ENCODE measurements around the gene ARL2.

ARL2 gene

DNA sequence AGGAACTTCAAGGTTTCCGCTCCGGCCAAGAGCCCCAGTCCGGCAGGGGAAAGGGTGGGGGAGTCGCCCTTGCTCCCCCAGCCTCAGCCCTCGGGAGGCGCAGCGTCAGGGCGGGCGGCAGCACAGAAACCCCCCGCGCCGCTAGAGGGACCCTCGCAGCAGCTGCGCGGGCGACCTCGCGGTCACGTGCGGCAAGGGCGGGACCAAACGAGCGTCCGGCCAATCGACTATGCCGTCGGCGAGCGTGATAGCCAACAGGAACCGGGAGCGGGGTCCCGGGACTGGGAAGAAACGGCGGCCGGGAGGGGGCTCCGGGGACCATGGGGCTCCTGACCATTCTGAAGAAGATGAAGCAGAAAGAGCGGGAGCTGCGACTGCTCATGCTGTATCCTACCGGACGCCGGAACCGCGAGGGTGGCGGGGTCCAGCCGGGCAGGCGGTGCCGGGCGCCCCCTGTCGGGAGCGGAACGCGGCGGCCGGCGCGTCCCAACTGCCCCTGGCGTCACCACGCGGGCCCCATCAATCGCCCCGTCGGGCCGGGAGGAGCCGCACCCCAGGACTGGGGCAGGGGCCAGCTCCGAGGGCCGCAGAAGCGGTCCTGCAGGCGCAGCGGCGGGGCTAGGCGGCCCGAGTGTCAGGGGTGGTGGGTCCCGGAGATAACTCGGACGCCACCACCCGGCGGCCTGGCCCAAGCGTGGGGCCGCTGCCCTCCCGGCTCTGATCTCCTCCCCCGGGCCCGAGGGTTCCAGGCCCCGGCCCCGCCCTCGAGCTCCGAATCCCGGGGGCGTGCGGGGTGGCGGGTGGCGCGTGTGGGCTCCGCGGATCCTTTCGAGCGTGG is at the start of gene ARL2:
ARL2 (plus strand) TSS at position 273 of the 838 bp plus-strand sequence; CDS start at position 321, 48 bp downstream.
- TF ChIP-seq, protein P1, sequence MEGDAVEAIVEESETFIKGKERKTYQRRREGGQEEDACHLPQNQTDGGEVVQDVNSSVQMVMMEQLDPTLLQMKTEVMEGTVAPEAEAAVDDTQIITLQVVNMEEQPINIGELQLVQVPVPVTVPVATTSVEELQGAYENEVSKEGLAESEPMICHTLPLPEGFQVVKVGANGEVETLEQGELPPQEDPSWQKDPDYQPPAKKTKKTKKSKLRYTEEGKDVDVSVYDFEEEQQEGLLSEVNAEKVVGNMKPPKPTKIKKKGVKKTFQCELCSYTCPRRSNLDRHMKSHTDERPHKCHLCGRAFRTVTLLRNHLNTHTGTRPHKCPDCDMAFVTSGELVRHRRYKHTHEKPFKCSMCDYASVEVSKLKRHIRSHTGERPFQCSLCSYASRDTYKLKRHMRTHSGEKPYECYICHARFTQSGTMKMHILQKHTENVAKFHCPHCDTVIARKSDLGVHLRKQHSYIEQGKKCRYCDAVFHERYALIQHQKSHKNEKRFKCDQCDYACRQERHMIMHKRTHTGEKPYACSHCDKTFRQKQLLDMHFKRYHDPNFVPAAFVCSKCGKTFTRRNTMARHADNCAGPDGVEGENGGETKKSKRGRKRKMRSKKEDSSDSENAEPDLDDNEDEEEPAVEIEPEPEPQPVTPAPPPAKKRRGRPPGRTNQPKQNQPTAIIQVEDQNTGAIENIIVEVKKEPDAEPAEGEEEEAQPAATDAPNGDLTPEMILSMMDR (IDR thresholded peaks at IDR 0.05; ENCODE audit: insufficient read depth, low read depth, low read length, missing control alignments), result peak; percentile 78
- DNase-seq (ENCODE audit: low read depth), result peak; percentile 96

DNA sequence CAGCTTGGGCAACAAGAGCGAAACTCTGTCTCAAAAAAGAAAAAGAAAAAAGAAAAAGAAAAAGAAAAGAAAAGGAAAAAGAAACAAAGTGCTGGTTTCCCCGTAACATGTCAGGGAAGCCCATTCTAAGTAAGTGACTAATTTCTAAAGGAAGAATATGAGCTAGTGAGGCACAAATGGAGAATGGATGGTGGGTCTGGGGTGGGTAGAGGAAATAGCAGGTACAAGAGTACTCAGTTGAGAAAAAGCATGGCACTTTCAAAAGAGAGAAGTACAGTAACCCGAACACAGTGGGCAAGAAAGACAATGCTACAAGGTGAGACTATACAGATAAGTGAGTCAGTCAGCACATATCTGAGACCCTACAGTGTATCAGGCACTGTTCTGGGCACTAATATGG is 46.6 kb upstream of the ARL2 start:
- no peak for DNase-seq (ENCODE audit: low read depth)
- TF ChIP-seq, protein P1 (IDR thresholded peaks at IDR 0.05; ENCODE audit: insufficient read depth, low read depth, low read length, missing control alignments), result no peak
- no peak overlapping the region for H3K4me3 ChIP-seq (ENCODE audit: low read depth, low read length)

More for the DNA sequence above, at the start of gene ARL2:
- H3K4me3 ChIP-seq (ENCODE audit: low read depth, low read length), result peak within 1 kb of the TSS; percentile 75

DNA sequence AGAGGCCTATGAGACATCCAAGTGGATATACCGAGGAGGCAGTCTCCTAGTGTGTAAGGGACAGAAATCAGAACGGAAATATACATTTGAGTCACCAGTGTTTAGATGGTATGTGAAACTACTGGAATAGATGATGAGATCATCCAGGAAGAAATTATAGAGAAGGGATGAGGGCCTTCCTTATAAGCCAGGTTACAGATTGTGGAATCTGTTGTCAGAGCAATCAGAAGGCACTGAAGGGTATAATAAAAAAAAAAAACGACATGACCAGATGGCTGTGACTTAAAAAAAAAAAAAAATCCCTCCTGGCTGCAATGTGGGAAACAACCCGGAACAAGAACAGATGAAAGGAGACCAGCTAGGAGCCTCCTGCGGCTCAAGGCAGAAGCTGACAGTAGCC is 44.8 kb upstream of the ARL2 start:
- TF ChIP-seq, protein P1 (IDR thresholded peaks at IDR 0.05; ENCODE audit: insufficient read depth, low read depth, low read length, missing control alignments), result no peak
- H3K4me3 ChIP-seq (ENCODE audit: low read depth, low read length), result no peak overlapping the region
- DNase-seq (ENCODE audit: low read depth), result no peak

- no peak overlapping the region for H3K4me3 ChIP-seq (ENCODE audit: low read depth, low read length)
- DNase-seq (ENCODE audit: low read depth), result peak; percentile 17
- TF ChIP-seq, protein P1 (IDR thresholded peaks at IDR 0.05; ENCODE audit: insufficient read depth, low read depth, low read length, missing control alignments), result no peak
These were observed 43.2 kb upstream of the ARL2 start for GRCh38 chr11:64970731-64971151.

DNA sequence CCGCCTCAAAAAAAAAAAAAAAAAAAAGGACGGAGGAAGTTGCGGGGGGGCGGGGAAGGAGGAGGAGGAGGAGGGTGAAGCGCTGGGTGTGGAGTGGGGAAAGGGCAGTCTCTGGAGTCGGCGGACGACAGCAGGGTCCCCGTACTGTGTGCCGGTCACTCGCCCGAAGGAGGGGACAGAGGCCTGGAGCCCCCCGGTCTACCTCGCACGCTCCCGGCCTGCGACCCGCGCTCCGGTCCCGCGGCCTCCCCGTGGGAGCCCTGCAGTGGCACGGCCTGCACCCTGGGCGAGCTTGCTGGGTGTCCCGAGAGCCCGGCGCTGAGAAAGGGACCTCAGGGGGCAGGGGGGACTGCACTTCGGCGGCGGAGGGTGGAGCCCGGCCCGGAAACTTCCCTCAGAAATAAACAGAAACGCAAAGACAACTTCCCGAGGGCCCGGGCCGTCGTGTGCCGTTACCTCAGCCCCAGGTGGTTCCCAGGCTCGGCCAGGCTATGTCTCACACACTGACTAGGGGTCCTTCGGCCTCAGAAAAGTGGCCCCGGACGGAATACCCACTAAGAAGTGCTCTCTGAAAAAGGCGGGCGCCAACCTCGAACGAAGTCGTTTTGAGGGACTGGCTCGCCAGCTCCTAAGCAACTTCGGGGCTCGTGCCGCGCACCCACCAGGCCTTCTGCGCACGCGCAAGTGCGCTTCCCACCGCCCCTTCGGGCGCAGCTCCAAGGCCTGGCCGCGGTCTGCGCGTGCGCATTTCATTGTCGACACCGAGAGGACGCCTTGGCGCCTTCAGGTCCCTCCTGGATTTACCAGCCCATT is 42.3 kb upstream of the ARL2 start, which contains the start of gene MAJIN:
MAJIN (minus strand) TSS at position 688 of the 813 bp plus-strand sequence. CDS start 12,703 bp downstream, outside the sequence.
- TF ChIP-seq, protein P1 (IDR thresholded peaks at IDR 0.05; ENCODE audit: insufficient read depth, low read depth, low read length, missing control alignments), result no peak
- DNase-seq (ENCODE audit: low read depth), result peak; percentile 96
- peak within 1 kb of the TSS; percentile 67 for H3K4me3 ChIP-seq (ENCODE audit: low read depth, low read length)

GRCh38 chr11:64974124-64974523 is 39.8 kb upstream of the ARL2 start:
- TF ChIP-seq, protein P1 (IDR thresholded peaks at IDR 0.05; ENCODE audit: insufficient read depth, low read depth, low read length, missing control alignments), result no peak
- DNase-seq (ENCODE audit: low read depth), result peak; percentile 18
- no peak overlapping the region for H3K4me3 ChIP-seq (ENCODE audit: low read depth, low read length)

Measured in GM12865 (cell line).